ENCODE results near the gene RAP1A. TPM values are rescaled to one million over a fixed set of nuclear protein-coding genes. Genes with fewer than 3 reads are reported as not detected.

Gene RAP1A
- total RNA-seq, 4 donors from 2014 or later = 61.4 to 167 (median 95.0) TPM

- no peak for TF ChIP-seq CTCF (IDR thresholded peaks at IDR 0.05; ENCODE audit: low read depth)
Measured at GRCh38 chr1:111660204-111661150, 40.9 kb downstream of the RAP1A start.

- no peak for TF ChIP-seq CTCF (IDR thresholded peaks at IDR 0.05; ENCODE audit: low read depth)
Measured at GRCh38 chr1:111664652-111665051, 45.1 kb downstream of the RAP1A start.

GRCh38 chr1:111665497-111665896, 45.9 kb downstream of the RAP1A start:
- TF ChIP-seq CTCF (IDR thresholded peaks at IDR 0.05; ENCODE audit: low read depth) = no peak

GRCh38 chr1:111666828-111667227, 47.2 kb downstream of the RAP1A start:
- no peak for TF ChIP-seq CTCF (IDR thresholded peaks at IDR 0.05; ENCODE audit: low read depth)

- TF ChIP-seq CTCF (IDR thresholded peaks at IDR 0.05; ENCODE audit: low read depth) = no peak
Measured at GRCh38 chr1:111669268-111669667, 49.7 kb downstream of the RAP1A start.

- no peak for TF ChIP-seq CTCF (IDR thresholded peaks at IDR 0.05; ENCODE audit: low read depth)
Measured at GRCh38 chr1:111671852-111672251, 52.3 kb downstream of the RAP1A start.

GRCh38 chr1:111672331-111672730, 52.7 kb downstream of the RAP1A start:
- TF ChIP-seq CTCF (IDR thresholded peaks at IDR 0.05; ENCODE audit: low read depth) = no peak
